ENCODE results near the gene CLDN3. TPM values are rescaled to one million over a fixed set of nuclear protein-coding genes. Genes with fewer than 3 reads are reported as not detected.

Gene CLDN3
- total RNA-seq, 2 experiments from 2014 or later = not detected

DNA sequence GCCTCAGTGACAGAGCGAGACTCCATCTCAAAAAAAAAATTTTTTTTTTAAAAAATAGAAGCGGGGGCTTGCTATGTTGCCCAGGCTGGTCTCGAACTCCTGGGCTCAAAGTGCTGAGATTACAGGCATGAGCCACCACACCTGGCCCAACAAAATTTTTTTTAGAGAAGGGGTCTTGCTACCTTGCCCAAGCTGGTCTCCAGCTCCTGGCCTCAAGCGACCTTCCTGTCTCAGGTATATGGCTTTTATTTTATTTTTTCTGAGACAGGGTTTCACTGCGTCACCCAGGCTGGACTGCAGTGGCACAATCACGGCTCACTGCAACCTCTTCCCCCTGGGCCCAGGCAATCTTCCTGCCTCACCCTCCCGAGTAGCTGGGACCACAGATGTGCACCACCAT, 29.9 kb downstream of the CLDN3 start:
- Mint-ChIP-seq H3K36me3 (ENCODE audit: low read depth) (peaks cover 13% of the 10 kb centered on the region), H3K4me1 (ENCODE audit: low read depth) (peaks cover 20% of the 10 kb centered on the region), H3K9me3 (ENCODE audit: insufficient read depth) (no peaks in the 10 kb centered on the region), H3K27ac (no peak overlapping the region), H3K4me3 (peak overlapping the region; percentile 10), H3K27me3 (ENCODE audit: low read depth) (no peaks in the 10 kb centered on the region)
- CTCF ChIA-PET = no interaction called here
- no peak for DNase-seq
- no peak for ATAC-seq
- POLR2A ChIA-PET = no interaction called here

GRCh38 chr7:73739387-73739767, 30.7 kb downstream of the CLDN3 start:
- ATAC-seq (no peak), DNase-seq (no peak)
- H3K9me3 Mint-ChIP-seq (ENCODE audit: insufficient read depth) = no peaks in the 10 kb centered on the region
- H3K27me3 Mint-ChIP-seq (ENCODE audit: low read depth) = no peaks in the 10 kb centered on the region
- CTCF ChIA-PET = interaction anchor here (0.6 to 8.5 kb wide), 5 partner anchors 115 to 467 kb away, joined by 3 to 115 read pairs (median 5); no protein-coding TSS in a partner anchor
- POLR2A ChIA-PET = interaction anchor here (0.6 to 1.6 kb wide), 4 partner anchors 9 to 514 kb away, joined by 3 to 6 read pairs (median 6); partner anchors contain the start of genes BCL7B and METTL27
- H3K4me3 Mint-ChIP-seq = peak overlapping the region; percentile 94
- peaks cover 13% of the 10 kb centered on the region for H3K36me3 Mint-ChIP-seq (ENCODE audit: low read depth)
- peak overlapping the region; percentile 63 for H3K27ac Mint-ChIP-seq
- peaks cover 28% of the 10 kb centered on the region for H3K4me1 Mint-ChIP-seq (ENCODE audit: low read depth)

DNA sequence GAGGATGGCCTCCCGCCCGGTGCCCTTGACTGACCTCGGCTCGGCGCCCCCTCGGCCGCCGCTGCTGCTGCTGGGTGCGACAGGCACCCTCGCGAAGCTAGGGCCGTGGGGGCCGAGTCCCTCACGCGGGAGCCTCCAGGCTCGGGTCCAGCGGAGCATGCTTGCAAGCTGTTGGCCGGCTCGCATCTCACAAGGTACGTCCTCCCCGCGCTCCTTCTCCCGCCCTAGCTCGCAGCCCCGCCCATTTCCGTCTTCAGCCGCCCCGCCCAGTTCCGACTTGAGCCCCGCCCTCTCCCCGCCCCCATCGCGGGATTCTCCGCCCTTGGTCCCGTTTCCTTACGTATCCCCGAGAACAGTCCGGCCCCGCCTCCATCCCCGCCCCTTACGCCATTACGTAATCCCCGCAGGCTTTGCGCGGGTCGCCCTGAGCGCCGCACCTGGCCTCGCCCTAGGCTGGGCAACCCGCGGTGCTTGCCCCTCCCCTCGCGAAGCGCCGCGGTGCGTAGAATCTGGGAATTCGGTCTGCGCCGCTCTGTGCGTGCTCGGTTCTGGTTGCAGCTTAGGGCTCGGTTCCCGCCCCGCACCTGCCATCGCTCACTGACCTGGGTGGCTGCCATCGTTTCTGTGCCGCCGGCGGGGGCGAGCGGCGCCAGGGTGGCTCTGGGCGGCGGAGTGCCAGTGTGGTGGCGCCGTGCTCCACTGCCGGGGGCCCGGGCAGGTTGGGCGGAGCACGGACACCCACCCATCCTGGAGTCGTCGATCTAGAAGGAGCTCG, 31.3 kb downstream of the CLDN3 start, which contains the start of gene ABHD11:
TSS of gene ABHD11 (minus strand) at position 191 of the 775 bp plus-strand sequence. CDS start at position 159, 32 bp downstream.
- CTCF ChIA-PET = interaction anchor here (0.6 to 8.5 kb wide), 6 partner anchors 116 to 468 kb away, joined by 3 to 115 read pairs (median 4); no protein-coding TSS in a partner anchor
- H3K4me1 Mint-ChIP-seq (ENCODE audit: low read depth) = peaks cover 29% of the 10 kb centered on the region

DNA sequence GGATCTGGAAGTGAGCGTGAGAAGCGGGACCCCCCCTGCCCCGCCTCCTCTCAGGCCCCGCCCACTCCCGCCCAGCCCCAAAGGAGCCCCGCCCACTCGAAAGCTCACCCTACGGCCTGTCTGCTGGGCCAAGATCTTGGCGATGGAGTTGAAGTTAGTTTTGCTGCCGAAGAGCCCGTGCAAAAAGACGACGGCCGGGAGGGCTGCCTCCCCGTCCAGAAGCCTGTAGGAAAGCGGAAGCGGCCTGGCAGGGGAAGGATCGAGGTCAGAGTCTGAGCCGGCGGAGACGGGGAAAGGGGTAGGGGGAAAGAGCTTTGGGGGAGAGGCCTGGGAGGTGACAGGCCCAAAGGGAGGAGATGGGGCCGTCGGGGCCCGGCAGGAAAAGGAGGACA, 31.9 kb downstream of the CLDN3 start:
- DNase-seq (peak; percentile 71), ATAC-seq (peak; percentile 16)
- peak overlapping the region; percentile 94 for H3K4me3 Mint-ChIP-seq
- H3K36me3 Mint-ChIP-seq (ENCODE audit: low read depth) = peaks cover 13% of the 10 kb centered on the region
- ChIA-PET CTCF (interaction anchor here (1.0 to 8.5 kb wide), 4 partner anchors 117 to 151 kb away, joined by 3 to 115 read pairs (median 9); no protein-coding TSS in a partner anchor), POLR2A (interaction anchor here (0.5 to 1.8 kb wide), 5 partner anchors 91 to 345 kb away, joined by 3 to 12 read pairs (median 5); partner anchors contain the start of genes BAZ1B, BCL7B and LIMK1)
- H3K4me1 Mint-ChIP-seq (ENCODE audit: low read depth) = peaks cover 29% of the 10 kb centered on the region
- no peaks in the 10 kb centered on the region for H3K9me3 Mint-ChIP-seq (ENCODE audit: insufficient read depth)
- peaks cover under 1% of the 10 kb centered on the region for H3K27me3 Mint-ChIP-seq (ENCODE audit: low read depth)
- H3K27ac Mint-ChIP-seq = peak overlapping the region; percentile 98

More for the DNA sequence above, 31.3 kb downstream of the CLDN3 start, which contains the start of gene ABHD11:
- H3K27me3 Mint-ChIP-seq (ENCODE audit: low read depth) = no peaks in the 10 kb centered on the region
- no peaks in the 10 kb centered on the region for H3K9me3 Mint-ChIP-seq (ENCODE audit: insufficient read depth)
- peak within 1 kb of the TSS; percentile 94 for H3K4me3 Mint-ChIP-seq
- POLR2A ChIA-PET = interaction anchor here (0.5 to 1.8 kb wide), 10 partner anchors 9 to 515 kb away, joined by 3 to 12 read pairs (median 4); partner anchors contain the start of genes BAZ1B, BCL7B, LIMK1 and METTL27
- H3K27ac Mint-ChIP-seq = peak within 1 kb of the TSS; percentile 98
- ATAC-seq (peak; percentile 82), DNase-seq (peak; percentile 98)
- H3K36me3 Mint-ChIP-seq (ENCODE audit: low read depth) = peaks cover 13% of the 10 kb centered on the region

DNA sequence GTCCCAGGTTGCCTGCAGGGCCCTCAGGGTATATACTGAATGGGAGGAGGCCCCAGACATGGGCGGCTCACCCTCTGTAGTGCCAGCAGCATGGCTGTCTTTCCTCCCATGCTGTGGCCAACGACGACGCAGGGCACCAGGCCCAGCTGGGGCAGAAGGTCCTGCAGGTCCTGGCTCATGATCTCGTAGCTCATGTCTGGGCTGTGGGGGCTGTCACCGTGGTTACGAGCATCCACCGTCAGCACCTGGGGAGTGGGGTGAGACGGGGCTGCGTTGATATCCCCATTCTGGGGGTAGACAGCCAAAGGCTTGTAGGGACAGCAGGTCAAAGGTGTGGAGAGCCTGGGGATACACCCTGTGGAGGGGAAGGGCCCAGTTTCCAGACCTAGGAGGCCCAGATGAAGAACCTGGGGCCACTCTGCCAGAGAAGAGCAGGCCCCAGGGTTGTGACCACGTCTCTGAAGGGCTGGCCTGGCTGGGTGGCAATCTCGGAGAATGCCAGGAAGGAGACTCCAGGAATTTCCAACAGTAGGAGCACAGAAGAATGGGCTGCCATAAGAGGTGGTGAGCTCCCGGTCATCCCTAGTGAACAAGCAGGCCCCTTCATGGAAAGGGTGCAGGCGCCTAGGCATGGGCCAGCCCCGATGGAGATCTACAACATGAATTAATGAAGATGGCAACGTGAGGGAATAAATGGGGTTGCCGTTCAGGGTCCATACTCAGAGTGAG, 32.4 kb downstream of the CLDN3 start:
- no peak for ATAC-seq
- H3K27me3 Mint-ChIP-seq (ENCODE audit: low read depth) = peaks cover 6% of the 10 kb centered on the region
- no peaks in the 10 kb centered on the region for H3K9me3 Mint-ChIP-seq (ENCODE audit: insufficient read depth)
- ChIA-PET CTCF (interaction anchor here (1.9 to 8.5 kb wide), 2 partner anchors 117 to 131 kb away, joined by 13 to 115 read pairs; no protein-coding TSS in a partner anchor), POLR2A (interaction anchor here (0.6 to 1.8 kb wide), 4 partner anchors 92 to 346 kb away, joined by 3 to 12 read pairs (median 6); partner anchors contain the start of genes BAZ1B, BCL7B and LIMK1)
- no peak for DNase-seq
- peaks cover 13% of the 10 kb centered on the region for H3K36me3 Mint-ChIP-seq (ENCODE audit: low read depth)
- peaks cover 29% of the 10 kb centered on the region for H3K4me1 Mint-ChIP-seq (ENCODE audit: low read depth)
- peak overlapping the region; percentile 98 for H3K27ac Mint-ChIP-seq
- peak overlapping the region; percentile 94 for H3K4me3 Mint-ChIP-seq

GRCh38 chr7:73736885-73737284, 33.2 kb downstream of the CLDN3 start:
- DNase-seq (no peak), ATAC-seq (no peak)
- no peaks in the 10 kb centered on the region for H3K9me3 Mint-ChIP-seq (ENCODE audit: insufficient read depth)
- POLR2A ChIA-PET = no interaction called here
- H3K27ac Mint-ChIP-seq = no peak overlapping the region
- H3K36me3 Mint-ChIP-seq (ENCODE audit: low read depth) = peaks cover 13% of the 10 kb centered on the region
- CTCF ChIA-PET = interaction anchor here (4.4 to 8.5 kb wide), 2 partner anchors 119 to 130 kb away, joined by 21 to 115 read pairs; no protein-coding TSS in a partner anchor
- no peak overlapping the region for H3K4me3 Mint-ChIP-seq
- H3K27me3 Mint-ChIP-seq (ENCODE audit: low read depth) = peaks cover 6% of the 10 kb centered on the region
- peaks cover 29% of the 10 kb centered on the region for H3K4me1 Mint-ChIP-seq (ENCODE audit: low read depth)

DNA sequence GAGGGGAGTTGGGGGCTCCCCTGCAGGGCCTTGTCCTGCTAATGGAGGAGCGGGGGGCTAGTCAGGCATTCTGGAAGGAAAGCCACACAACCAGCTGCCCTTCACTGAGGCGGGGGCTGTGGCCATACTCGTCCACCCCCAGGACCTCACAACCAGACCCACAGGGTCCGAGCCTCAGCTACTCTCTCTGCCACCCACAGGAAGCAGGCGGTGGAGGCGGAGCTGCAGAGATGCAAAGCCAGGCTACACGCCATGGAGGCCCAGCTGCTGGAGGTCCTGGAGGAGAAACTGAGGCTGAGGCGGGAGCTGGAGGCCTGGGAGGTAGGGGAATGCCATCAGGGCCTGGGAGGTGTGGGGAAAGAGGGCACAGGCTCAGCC, 34.6 kb downstream of the CLDN3 start:
- H3K4me1 Mint-ChIP-seq (ENCODE audit: low read depth) = peaks cover 29% of the 10 kb centered on the region
- no peak overlapping the region for H3K4me3 Mint-ChIP-seq
- ChIA-PET CTCF (interaction anchor here (1.0 to 8.5 kb wide), 11 partner anchors 10 to 291 kb away, joined by 3 to 115 read pairs (median 4); no protein-coding TSS in a partner anchor), POLR2A (interaction anchor here (1.2 to 1.5 kb wide), 2 partner anchors 19 to 153 kb away, joined by 3 read pairs; no protein-coding TSS in a partner anchor)
- no peaks in the 10 kb centered on the region for H3K9me3 Mint-ChIP-seq (ENCODE audit: insufficient read depth)
- DNase-seq = no peak
- peaks cover 13% of the 10 kb centered on the region for H3K36me3 Mint-ChIP-seq (ENCODE audit: low read depth)
- H3K27me3 Mint-ChIP-seq (ENCODE audit: low read depth) = peaks cover 6% of the 10 kb centered on the region
- no peak for ATAC-seq
- H3K27ac Mint-ChIP-seq = no peak overlapping the region

- H3K27me3 Mint-ChIP-seq (ENCODE audit: low read depth) = peaks cover 6% of the 10 kb centered on the region
- peaks cover 29% of the 10 kb centered on the region for H3K4me1 Mint-ChIP-seq (ENCODE audit: low read depth)
- H3K4me3 Mint-ChIP-seq = no peak overlapping the region
- ATAC-seq = peak; percentile 66
- CTCF ChIA-PET = interaction anchor here (0.7 to 8.5 kb wide), 24 partner anchors 9 to 294 kb away, joined by 3 to 115 read pairs (median 4); partner anchors contain the start of gene VPS37D
- no peaks in the 10 kb centered on the region for H3K9me3 Mint-ChIP-seq (ENCODE audit: insufficient read depth)
- H3K27ac Mint-ChIP-seq = peak overlapping the region; percentile 78
- DNase-seq = peak; percentile 91
- H3K36me3 Mint-ChIP-seq (ENCODE audit: low read depth) = peaks cover 13% of the 10 kb centered on the region
- POLR2A ChIA-PET = interaction anchor here (0.6 to 1.5 kb wide), 3 partner anchors 19 to 153 kb away, joined by 3 to 4 read pairs (median 3); no protein-coding TSS in a partner anchor
Measured at GRCh38 chr7:73734619-73735527, 35.2 kb downstream of the CLDN3 start.

- H3K36me3 Mint-ChIP-seq (ENCODE audit: low read depth) = peaks cover 13% of the 10 kb centered on the region
- ATAC-seq (no peak), DNase-seq (no peak)
- no peak overlapping the region for H3K4me3 Mint-ChIP-seq
- no peaks in the 10 kb centered on the region for H3K9me3 Mint-ChIP-seq (ENCODE audit: insufficient read depth)
- ChIA-PET POLR2A (interaction anchor here (0.7 kb wide), 1 partner anchor 117 kb away, joined by 3 read pairs; no protein-coding TSS in a partner anchor), CTCF (interaction anchor here (1.2 to 8.5 kb wide), 3 partner anchors 14 to 126 kb away, joined by 3 to 115 read pairs (median 21); no protein-coding TSS in a partner anchor)
- H3K4me1 Mint-ChIP-seq (ENCODE audit: low read depth) = peaks cover 19% of the 10 kb centered on the region
- H3K27me3 Mint-ChIP-seq (ENCODE audit: low read depth) = peaks cover 9% of the 10 kb centered on the region
- H3K27ac Mint-ChIP-seq = no peak overlapping the region
Measured at GRCh38 chr7:73732397-73732796, 37.7 kb downstream of the CLDN3 start.

- Mint-ChIP-seq H3K27me3 (ENCODE audit: low read depth) (peaks cover 9% of the 10 kb centered on the region), H3K36me3 (ENCODE audit: low read depth) (no peaks in the 10 kb centered on the region), H3K9me3 (ENCODE audit: insufficient read depth) (no peaks in the 10 kb centered on the region), H3K4me3 (no peak overlapping the region), H3K27ac (no peak overlapping the region), H3K4me1 (ENCODE audit: low read depth) (peaks cover 10% of the 10 kb centered on the region)
- POLR2A ChIA-PET = no interaction called here
- no peak for ATAC-seq
- CTCF ChIA-PET = no interaction called here
- DNase-seq = no peak
Measured at GRCh38 chr7:73730485-73730884, 39.6 kb downstream of the CLDN3 start.
